Progenitor cell of endocrine pancreas (in vitro differentiated cells): ENCODE measurements around the gene SMPD3. TPM values are rescaled to one million over a fixed set of nuclear protein-coding genes. Genes with fewer than 3 reads are reported as not detected.

Experiments used
- DNase-seq: peaks from one replicate; pipeline ENCODE4 v3.0.0; 2021; ENCODE audit warnings: low spot score; ENCODE audit not compliant: unreplicated experiment
- H3K27ac Mint-ChIP-seq: 2 replicates; pipeline ENCODE4 v1.8.0; 2021; ENCODE audit warnings: mild to moderate bottlenecking, moderate library complexity, mixed read lengths
- H3K27me3 Mint-ChIP-seq: 2 replicates; pipeline ENCODE4 v1.8.0; 2021; ENCODE audit warnings: mixed read lengths
- H3K36me3 Mint-ChIP-seq: 2 replicates; pipeline ENCODE4 v1.8.0; 2022; ENCODE audit warnings: mixed read lengths; ENCODE audit not compliant: insufficient read depth
- H3K4me1 Mint-ChIP-seq: 2 replicates; pipeline ENCODE4 v1.8.0; 2021; ENCODE audit warnings: low read depth, mixed read lengths
- H3K4me3 Mint-ChIP-seq: 2 replicates; pipeline ENCODE4 v1.8.0; 2021; ENCODE audit warnings: low read depth, mild to moderate bottlenecking, moderate library complexity, mixed read lengths
- H3K9me3 Mint-ChIP-seq: 2 replicates; pipeline ENCODE4 v1.8.0; 2021; ENCODE audit warnings: low read depth, mixed read lengths
- total RNA-seq: library from RNA; stranded (reverse); gene quantifications from 2 replicates; pipeline ENCODE4 v1.2.1, GENCODE V29; 2021
- TF ChIP-seq, protein P1 (sequence below): fragments of 200-600 bp; sonication (generic); IDR thresholded peaks from one replicate; pipeline ENCODE4 v1.5.0; 2021; ENCODE audit warnings: antibody characterized with exemption, mild to moderate bottlenecking; ENCODE audit not compliant: unreplicated experiment

Gene SMPD3
- total RNA-seq, 1 donor from 2014 or later = 1.7 TPM

DNA sequence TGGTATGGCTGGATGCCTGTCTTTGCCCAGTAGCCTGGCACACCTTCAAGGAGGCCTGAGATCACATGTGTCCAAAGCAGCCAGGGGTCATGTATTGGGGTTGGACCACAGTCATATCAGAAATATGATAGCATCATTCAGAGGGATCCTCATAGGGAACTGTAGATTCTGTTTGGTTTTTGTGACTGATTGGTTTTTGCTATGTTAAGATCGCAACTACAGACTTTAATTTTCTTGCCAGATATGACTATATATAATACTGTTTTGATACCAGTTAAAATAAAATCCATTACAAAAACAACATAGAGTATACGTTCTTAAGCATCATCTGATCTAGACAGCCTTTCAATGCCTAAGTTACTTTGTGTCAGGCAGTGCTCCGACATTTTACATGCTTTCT lies 11.8 kb upstream of the SMPD3 start:
- DNase-seq = no peak
- H3K36me3 Mint-ChIP-seq = no peaks in the 10 kb centered on the region
- H3K4me1 Mint-ChIP-seq = no peaks in the 10 kb centered on the region
- no peak overlapping the region for H3K27ac Mint-ChIP-seq
- no peaks in the 10 kb centered on the region for H3K27me3 Mint-ChIP-seq
- no peak overlapping the region for H3K4me3 Mint-ChIP-seq
- TF ChIP-seq, protein P1, sequence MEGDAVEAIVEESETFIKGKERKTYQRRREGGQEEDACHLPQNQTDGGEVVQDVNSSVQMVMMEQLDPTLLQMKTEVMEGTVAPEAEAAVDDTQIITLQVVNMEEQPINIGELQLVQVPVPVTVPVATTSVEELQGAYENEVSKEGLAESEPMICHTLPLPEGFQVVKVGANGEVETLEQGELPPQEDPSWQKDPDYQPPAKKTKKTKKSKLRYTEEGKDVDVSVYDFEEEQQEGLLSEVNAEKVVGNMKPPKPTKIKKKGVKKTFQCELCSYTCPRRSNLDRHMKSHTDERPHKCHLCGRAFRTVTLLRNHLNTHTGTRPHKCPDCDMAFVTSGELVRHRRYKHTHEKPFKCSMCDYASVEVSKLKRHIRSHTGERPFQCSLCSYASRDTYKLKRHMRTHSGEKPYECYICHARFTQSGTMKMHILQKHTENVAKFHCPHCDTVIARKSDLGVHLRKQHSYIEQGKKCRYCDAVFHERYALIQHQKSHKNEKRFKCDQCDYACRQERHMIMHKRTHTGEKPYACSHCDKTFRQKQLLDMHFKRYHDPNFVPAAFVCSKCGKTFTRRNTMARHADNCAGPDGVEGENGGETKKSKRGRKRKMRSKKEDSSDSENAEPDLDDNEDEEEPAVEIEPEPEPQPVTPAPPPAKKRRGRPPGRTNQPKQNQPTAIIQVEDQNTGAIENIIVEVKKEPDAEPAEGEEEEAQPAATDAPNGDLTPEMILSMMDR = no peak
- no peaks in the 10 kb centered on the region for H3K9me3 Mint-ChIP-seq

DNA sequence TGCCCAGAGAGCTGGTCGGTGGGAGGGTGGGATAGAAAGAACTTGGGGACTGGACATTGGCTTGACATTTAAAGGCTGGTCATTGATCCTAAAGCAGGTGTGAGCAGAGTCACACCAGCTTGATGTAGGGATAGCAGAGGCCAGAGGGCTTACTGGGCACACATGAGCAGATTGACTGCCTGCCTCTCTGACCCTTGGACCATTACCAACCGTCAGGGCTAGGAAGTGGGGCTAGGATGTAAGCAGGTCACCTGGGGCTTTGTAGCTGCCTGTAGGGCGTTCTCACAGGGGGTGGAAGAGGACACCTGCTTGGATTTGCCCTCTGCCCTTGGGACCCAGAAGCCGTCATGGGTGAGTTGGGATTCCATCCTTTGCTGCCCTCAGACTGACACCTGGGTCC lies 11.1 kb upstream of the SMPD3 start:
- DNase-seq = no peak
- TF ChIP-seq, protein P1 = no peak
- Mint-ChIP-seq H3K4me1 (no peaks in the 10 kb centered on the region), H3K27me3 (no peaks in the 10 kb centered on the region), H3K4me3 (no peak overlapping the region), H3K9me3 (no peaks in the 10 kb centered on the region), H3K36me3 (no peaks in the 10 kb centered on the region), H3K27ac (no peak overlapping the region)

DNA sequence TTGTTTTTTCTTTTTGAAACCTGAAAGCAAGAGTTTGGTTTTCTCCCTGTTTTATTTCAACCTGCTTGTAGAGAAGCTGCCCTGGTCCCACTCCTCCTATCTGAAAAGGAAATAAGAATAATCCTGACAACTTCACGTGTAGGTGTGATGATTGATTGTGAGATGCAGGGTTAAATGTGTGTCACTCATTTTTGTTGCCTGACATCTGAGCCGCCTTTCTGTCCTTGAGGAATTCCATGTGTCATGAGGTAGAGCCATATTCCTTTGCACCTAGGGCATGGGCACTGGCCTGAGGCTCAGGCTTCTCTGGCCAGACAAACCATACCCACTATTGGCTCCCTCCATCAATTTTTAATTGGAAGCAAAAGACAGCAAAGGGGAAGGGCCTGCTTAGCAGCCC lies 10.2 kb upstream of the SMPD3 start:
- H3K27me3 Mint-ChIP-seq = no peaks in the 10 kb centered on the region
- no peaks in the 10 kb centered on the region for H3K9me3 Mint-ChIP-seq
- no peak overlapping the region for H3K27ac Mint-ChIP-seq
- TF ChIP-seq, protein P1 = no peak
- no peaks in the 10 kb centered on the region for H3K4me1 Mint-ChIP-seq
- no peaks in the 10 kb centered on the region for H3K36me3 Mint-ChIP-seq
- no peak overlapping the region for H3K4me3 Mint-ChIP-seq
- DNase-seq = no peak

DNA sequence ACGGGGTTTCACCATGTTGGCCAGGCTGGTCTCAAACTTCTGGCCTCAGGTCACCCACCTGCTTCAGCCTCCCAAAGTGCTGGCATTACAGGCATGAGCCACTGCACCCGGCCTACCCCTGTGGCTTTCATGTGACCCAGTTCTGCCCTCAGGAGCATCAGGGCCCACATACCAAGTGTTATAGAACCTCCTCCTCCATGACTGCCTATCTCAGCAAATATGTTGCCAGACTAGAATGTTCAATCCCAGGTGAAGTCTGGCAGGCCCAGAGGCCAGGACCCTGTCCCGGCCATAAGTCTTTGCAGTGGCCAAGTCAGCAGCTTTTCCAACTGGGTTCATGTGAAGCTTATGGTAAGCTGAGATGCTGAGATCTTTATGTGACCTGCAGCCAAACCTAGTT lies 9.8 kb upstream of the SMPD3 start:
- Mint-ChIP-seq H3K36me3 (no peaks in the 10 kb centered on the region), H3K4me3 (no peak overlapping the region), H3K27ac (no peak overlapping the region), H3K4me1 (no peaks in the 10 kb centered on the region), H3K27me3 (no peaks in the 10 kb centered on the region), H3K9me3 (no peaks in the 10 kb centered on the region)
- TF ChIP-seq, protein P1 = no peak
- DNase-seq = no peak

DNA sequence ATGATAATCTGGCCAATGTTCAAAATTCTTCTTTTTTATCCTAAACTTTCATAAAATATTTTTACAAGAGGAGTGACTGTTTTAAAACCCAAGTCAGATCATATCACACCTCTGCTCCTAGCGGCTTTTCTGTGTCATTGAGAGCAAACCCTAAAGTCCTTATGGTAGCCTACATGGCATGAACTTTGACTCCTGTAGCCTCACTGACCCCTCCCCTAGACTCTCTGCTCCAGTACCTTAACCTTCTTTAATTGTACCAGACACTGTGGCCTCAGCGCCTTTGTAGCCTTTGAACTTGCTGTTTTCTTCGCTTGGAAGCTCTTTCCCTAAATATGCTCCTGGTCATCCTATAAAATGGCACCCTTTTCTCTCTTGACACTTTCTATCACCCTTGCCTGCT lies 7.3 kb upstream of the SMPD3 start:
- no peak for DNase-seq
- Mint-ChIP-seq H3K9me3 (no peaks in the 10 kb centered on the region), H3K27ac (no peak overlapping the region), H3K4me3 (no peak overlapping the region), H3K4me1 (no peaks in the 10 kb centered on the region), H3K27me3 (no peaks in the 10 kb centered on the region), H3K36me3 (no peaks in the 10 kb centered on the region)
- TF ChIP-seq, protein P1 = no peak
